GM18511 (cell line): ENCODE measurements around the gene C1orf122.

Experiments
- ATAC-seq: cut with Tn5 transposase; IDR thresholded peaks from one replicate; pipeline ENCODE4 v1.9.1; 2021; ENCODE audit warnings: mild to moderate bottlenecking, moderate library complexity; ENCODE audit not compliant: unreplicated experiment

The C1orf122 gene

DNA sequence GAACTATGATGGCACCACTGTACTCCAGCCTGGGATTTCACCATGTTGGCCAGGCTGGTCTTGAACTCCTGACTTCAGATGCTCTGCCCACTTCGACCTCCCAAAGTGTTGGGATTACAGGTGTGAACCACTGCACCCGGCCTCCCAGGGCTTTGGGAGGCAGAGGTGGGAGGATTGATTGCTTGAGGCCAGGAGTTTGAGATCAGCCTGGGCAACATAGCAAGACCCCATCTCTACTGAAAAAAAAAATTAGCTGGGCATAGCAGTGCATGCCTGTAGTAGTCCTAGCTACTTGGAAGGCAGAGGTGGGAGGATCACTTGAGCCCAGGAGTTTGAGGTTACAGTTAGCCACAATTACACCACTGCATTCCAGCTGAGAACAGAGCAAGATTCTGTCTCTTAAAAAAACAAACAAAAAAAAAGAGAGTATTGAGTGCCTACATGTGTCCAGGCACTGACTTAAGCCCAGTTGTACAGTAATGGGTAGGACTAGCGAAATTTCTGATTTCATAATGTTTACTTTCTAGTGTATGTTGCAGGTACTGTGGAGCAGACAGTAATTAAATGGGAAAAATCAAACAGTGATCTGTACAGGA, 9.7 kb upstream of the C1orf122 start:
- ATAC-seq: no peak

DNA sequence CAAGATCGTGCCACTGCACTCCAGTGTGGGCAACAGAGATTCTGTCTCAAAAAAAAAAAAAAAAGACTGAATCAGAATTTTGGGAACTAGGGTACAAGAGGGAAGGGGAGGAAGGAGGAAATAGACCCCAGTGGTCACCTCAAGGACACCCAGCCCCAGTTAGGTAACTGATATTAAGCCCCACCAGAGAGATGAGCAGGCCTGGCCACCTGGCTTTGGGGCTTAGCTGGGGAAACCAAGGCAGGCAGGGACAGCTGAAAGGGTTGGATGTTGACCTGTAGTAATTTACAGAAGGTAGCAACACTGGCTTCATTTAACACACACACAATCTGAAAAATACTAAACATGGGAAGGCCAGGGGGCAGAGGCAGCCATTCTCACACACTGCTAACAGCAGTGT, 5.2 kb upstream of the C1orf122 start:
- no peak for ATAC-seq

DNA sequence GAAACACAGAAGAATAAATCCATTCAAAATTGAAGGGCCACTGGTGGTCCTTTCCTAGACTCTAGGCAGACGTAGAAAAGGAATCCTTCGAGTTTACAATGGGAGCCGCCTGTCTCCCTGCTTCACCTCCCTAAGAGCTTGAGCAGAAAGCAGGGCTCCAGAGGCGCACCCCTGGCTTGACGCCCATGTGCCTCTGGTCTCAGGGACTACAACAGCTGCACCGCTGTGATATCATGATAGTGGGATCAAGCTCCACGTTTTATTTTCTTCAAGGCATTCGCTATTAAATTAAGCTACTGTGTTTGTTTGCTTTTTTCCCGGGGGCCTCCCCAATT, 403 bp upstream of the C1orf122 start:
- ATAC-seq: no peak

DNA sequence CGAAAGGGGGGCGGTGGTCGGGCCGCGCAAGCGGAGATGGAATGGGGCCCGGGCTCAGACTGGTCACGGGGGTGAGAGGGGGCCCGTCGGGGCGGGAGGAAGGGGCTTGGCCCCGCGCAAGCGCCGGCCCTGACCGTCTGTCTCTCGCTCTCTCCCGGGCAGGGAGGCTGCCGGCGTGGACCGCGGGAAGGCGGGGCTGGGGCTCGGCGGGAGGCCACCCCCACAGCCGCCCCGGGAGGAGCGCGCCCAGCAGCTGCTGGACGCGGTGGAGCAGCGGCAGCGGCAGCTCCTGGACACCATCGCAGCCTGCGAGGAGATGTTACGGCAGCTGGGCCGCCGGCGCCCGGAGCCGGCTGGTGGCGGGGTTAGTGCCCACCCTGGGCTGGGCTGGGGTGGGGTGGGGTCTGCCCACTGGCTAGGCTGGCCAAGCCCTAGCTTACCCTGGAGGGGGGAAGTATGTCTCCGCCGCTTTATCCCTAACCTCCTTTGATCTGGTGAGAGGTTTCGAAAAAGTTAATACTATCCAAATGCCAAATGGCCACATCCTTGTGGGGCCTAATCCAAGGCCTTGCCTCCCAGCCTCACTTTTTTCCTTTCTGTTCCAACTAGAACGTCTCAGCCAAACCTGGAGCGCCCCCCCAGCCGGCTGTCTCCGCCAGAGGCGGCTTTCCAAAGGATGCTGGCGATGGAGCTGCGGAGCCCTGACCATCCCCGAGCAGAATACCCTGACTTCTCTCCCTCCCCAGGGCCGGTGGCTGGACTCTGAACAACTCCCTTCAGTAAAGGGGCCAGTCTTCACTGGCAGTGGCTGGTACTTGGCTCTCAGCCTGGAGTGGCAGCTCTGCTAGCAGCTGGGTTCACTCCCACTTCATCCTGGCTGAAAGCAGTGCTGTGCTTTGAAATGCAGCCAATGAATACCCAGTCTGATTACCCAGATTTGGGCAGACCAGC, 1.1 kb downstream of the C1orf122 start:
- peak; percentile 53 for ATAC-seq

DNA sequence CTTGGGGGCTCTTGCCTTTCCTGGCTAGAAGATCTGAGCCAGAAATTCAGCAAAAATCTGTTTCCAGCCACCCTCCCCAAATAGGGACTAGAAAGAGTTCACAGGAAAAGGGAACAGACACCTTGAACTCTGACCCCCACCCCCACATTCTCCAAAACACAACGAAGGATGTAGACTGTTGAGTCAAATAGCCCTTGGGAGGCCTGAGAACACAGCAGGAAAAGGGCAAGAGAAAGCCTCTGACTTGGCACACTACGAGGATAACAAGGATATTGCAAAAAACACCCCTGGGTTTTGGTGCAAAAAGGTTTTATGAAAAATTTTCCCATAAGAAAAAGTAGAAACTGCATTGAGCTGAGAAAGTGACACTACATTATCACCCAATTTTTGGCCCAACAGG, 2.4 kb downstream of the C1orf122 start:
- no peak for ATAC-seq

DNA sequence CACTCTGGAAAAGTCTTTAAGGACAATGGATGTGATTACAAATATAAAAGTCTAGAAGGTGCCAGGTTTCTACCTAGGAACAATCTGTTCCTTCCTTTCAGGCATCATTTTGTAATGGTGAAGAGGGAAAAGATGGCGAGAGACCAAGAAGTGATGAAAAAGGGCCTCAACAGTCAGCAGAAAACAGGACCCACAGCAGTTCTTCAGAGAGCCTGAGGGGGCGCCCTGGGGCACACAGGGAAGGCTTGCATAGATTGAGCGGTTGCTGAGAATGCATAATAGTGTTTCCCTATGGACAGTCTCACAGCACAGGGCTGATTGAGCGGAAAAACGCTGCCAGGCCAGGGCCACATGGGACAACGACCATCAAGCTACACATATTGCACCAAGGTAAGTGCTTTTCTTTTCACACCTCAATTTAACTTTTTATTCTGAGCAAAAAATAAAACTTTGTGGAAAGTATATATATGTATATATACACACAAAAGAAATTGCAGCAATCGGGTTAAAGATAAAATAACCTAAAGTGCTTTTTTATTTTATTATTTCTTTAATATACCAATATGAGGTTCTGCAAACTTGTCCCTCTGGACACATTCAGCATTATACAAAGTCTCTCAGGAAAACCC, 3.6 kb downstream of the C1orf122 start:
- ATAC-seq: no peak

DNA sequence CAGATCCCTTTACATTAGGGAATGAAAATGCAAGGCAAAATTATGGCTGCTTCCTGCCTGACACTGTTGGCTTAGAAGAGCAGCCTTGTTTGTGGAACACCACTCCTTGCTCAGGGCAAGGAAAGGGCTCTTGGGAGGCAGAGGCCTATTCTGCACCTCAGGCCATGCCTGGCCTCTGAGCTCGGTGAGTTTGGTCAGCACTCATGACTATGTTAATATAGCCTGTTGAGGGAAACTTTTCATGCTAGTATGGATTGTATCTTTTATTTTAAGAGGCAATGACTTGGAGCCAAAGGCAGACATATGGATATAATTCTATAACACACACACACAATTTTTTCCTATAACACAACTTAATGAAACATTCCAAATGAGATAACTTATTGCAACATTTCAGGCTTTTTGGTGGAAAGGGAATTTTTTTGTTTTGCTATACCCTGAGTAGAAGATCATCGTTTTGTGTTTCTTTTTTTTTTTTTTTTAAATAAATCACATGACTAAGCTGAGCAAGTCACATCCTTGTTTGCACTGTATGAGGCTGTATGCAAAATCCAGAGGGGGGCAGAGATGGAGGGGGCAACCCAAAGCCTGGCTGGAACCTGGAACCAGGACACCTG, 6.0 kb downstream of the C1orf122 start:
- no peak for ATAC-seq

DNA sequence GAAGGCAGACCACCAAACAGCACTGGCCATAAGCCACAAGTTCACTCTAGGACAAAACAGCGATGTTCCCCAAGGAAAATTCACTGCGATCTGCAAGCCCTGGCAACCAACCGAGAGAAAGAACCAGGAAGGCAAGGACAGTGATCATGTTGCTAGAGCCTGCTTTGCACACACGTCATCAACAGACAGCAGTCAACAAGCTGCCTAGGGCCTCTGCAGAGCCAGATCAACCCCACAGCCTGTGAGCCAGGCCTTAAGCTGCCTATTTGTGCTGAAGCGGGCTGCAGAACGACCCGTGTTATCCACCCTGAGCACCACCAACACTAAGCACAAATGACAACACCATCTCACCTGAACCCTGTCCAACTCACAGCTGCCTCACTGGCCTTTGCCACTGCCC, 6.7 kb downstream of the C1orf122 start:
- no peak for ATAC-seq

DNA sequence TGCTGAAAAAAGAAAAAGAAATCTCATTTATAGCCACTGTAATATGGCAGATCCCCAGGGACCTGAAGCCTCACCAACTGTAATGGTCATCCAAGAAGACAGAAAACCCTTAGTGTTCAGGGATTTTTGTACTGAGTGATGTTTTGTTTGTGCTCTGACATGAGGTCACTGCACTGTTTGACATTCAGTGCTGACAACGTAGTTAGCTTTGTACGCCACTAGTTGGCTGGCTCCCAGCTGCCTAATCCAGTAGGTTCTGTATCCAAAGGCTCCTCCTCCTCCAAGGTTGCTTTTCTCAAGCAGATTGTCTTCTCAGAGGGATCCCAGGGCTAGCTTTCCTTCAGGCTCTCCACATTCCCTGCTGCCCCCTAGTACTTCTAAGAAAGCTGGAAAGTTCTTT, 9.9 kb downstream of the C1orf122 start:
- no peak for ATAC-seq

DNA sequence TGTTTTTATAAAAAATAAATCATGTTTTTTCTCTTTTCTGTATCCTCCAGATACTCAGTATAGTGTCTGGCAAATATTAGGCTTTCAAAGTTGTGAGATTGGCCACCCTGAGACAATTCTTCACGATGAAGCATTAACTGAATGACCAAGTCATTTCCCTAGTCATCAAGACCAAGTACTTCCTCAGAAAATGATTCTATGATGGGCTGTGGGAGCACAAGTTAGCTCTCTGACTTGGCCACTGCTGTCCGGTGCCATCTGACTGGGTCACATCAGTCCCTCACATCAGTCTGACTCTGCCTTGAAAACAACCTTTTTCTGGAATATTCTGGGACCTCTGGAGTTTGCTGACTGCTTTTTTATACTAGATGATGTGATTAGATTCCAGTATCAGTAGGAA, 13.9 kb downstream of the C1orf122 start:
- no peak for ATAC-seq

DNA sequence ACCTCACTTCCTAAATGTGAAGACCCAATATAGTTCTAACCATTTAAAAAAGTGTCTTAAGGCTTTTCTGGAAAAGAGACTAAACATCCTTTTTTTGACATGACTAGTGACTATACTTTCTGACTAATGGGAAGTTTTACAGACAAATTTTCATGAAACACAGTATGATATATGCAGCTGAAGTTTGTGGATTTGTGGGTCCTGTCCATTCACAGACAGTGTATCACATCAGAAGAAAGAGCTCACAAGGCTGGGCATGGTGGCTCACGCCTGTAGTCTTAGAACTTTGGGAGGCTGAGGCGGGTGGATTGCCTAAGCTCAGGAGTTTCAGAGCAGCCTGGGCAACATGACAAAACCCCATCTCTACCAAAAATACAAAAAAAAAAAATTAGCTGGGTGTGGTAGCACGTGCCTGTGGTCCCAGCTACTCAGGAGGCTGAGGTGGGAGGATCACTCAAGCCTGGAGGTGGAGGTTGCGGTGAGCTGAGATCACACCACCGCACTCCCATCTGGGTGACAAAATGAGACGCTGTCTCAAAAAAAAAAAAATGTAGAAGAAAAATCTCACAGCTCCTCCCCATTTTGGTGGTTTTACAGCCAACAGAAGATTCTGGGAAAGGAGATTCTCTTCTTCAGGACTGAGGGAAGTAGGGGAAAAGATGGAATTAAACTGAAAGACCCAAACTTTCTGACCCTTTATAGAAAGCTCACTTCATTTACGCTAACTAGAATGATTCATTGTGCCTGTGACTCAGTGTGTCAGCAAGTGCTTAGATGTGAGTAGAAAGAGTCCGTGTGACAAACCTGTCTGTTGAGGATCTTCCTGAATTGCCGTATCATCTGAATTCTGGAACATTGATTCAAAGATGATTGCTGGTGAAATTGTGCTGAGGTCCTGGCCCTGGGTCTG, 15.6 kb downstream of the C1orf122 start:
- ATAC-seq: no peak

DNA sequence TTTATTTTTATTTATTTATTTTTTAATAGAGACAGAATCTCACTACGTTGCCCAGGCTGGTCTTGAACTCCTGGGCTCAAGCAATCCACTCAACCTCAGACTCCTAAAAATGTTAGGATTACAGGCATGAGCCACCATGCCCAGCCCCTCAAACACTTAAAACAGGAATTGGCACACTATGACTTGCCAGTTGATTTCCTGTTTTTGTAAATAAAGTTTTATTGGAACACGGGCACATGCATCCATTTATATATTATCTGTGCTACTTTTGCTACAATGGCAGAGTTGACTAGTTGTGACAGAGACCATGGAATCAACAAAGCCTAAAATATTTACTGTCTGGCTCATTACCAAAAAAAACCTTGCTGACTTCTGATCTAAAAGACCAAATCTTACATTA, 16.4 kb downstream of the C1orf122 start:
- ATAC-seq: no peak

DNA sequence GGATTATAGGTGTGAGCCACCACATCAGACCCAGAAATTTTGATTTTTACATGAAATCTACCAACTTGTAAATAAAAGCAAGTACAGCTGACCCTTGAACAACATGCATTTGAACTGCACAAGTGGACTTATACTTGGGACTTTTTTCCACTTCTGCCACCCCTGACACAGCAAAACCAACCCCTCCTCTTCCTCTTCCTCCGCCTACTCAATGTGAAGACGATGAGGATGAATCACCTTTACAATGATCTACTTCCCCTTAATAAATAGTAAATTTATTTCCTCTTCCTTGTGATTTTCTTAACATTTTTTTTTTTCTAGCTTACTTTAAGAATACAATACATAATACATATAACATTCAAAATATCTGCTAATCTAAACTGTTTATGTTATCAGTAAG, 17.9 kb downstream of the C1orf122 start:
- no peak for ATAC-seq

DNA sequence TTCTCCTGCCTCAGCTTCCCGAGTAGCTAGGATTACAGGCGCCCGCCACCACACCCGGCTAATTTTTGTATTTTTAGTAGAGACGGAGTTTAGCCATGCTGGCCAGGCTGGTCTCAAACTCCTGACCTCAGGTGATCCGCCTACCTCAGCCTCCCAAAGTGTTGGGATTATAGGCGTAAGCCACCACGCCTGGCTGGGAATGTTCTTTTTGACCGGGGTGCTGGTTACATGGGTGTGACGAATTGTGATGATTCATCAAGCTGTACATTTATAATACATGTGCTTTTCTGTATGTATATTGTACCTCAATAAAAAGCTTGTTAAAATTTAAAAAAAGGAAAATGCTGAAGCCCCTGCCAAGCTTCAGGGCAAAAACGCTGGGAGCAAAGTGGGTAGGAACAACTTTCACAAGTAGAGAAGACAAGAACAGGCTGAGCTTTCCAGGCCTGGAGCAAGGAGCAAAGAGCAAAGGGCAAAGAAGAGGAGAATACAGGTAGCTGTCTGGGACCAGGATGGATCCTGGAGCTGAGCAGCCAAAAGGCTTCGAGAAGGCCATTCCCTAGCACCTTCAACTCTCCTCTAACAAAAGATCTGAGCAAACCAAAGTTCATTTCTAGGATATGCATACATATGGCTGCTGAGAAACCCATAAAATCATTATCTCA, 21.0 kb downstream of the C1orf122 start:
- ATAC-seq: no peak

DNA sequence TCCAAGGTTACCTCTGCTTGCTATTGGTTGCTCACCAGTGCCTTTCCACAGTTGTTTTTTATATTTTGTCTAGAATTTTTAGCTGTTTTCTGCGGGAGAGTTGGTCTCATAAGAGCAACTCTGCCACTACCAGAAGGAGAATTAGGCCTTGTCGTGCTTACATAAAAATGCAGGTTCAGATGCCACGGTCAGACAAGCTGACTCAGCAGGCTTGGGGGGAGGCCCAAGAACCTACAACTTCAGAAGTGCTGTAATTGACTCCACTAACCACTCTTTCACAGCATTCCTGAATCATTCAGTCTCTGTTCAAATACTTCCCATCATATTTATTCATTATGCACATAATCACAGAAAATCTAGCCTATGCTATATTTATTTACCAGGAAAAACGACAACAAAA, 23.5 kb downstream of the C1orf122 start:
- ATAC-seq: no peak

DNA sequence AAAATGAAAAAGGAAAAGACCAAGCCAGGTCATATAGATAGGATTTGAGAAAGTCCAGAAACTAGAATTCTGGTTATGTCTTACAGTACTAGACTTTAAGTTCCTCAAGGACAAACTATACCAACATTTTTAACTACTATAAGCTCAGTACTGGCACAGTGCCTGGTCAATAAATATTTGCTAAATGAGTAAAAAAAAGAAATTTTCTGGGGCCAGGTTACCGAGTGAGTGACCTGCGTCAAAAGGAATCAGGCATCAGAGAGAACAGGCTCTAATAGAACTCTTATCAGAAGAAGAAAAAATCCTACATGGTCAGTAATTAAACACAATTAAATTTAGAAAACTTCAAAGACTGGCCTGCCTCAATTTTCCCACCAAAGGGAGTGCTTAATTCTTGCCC, 24.2 kb downstream of the C1orf122 start:
- no peak for ATAC-seq

DNA sequence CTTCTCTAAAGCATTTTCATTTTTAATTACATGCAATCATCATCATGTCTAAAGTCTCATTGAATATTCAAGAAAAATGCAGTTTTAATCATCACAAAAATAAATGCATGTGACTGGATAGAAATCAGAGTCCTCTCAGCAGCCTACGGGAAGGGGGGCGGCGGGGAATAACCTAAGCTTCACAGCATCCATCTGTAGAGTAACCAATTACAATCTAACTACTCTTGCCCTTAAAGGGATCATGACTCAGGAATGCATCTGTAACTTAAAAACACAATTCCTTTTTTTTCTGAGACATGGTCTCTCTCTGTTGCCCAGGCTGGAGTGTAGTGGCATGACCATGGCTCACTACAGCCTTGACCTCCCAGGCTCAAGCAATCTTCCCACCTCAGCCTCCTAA, 29.2 kb downstream of the C1orf122 start:
- ATAC-seq: no peak

DNA sequence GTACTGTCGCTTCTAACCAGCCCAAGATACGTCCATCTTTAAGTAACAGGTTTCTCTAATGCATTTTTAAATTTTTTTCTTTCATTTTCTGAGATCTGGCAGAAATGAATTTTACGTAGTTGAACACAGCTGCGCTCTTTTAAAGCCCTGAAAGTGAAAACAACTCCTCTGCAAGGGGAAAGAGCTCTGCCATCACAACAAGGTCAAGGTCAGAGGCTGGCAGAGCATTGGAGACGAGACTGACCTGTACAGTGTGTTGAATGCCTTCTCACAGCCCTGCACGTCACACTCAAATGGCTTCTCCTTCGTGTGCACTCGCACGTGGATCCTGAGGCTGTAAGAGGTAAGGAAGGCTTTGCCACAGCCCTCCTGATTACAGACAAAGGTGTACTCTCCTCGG, 32.1 kb downstream of the C1orf122 start:
- no peak for ATAC-seq

DNA sequence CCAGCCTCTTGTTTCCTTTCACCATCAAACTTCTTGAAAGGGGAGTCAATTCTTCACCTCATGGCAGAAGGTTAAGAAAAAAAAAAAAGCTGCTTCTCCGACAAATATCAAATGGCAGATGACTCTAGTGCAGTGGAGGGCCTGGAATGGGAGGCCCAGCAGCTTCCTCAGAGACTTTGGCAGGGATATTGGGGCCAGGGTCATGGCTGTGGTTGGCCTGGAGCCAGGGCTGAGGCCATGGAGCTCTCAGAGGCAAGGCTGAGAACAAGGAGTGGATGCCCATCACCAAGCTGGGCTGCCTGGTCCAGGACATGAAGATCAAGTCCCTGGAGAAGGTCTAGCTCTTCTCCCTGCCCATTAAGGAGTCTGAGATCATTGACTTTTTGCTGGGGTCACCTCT, 33.1 kb downstream of the C1orf122 start:
- no peak for ATAC-seq

DNA sequence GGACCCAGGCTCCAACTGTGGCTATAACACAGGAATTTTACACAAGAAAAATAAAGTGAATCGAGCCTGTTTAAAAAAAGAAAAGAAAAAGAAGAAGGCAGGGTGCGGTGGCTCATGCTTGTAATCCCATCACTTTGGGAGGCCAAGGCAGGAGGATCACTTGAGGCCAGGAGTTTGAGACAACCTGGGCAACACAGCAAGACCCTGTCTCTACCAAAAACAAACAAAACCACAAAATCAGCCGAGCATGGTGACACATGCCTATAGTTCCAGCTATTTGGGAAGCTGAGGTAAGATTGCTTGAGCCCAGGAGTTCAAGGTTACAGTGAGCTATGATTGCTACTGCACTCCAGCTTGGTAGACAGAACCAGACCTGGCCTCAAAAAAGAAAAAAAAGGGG, 34.1 kb downstream of the C1orf122 start:
- ATAC-seq: no peak
